HEK293T (cell line): Measurements from ENCODE around the gene PARP3.

Experiments used
- ARNT ChIP-seq: fragments of 450-650 bp; IDR thresholded peaks from 2 replicates; pipeline ENCODE4 v1.6.1; 2017; ENCODE audit warnings: mild to moderate bottlenecking
- CTBP1 ChIP-seq: fragments of 450-650 bp; IDR thresholded peaks from 2 replicates; pipeline ENCODE4 v1.6.1; 2016; ENCODE audit warnings: borderline replicate concordance
- ELF4 ChIP-seq: fragments of 450-650 bp; IDR thresholded peaks from 2 replicates; pipeline ENCODE4 v1.6.1; 2017; ENCODE audit warnings: antibody characterized with exemption
- FOXK2 ChIP-seq: fragments of 450-650 bp; IDR thresholded peaks from 2 replicates; pipeline ENCODE4 v1.6.1; 2016; ENCODE audit warnings: mild to moderate bottlenecking
- NFRKB ChIP-seq: fragments of 450-650 bp; IDR thresholded peaks from 2 replicates; pipeline ENCODE4 v1.6.1; 2016; ENCODE audit warnings: mild to moderate bottlenecking, moderate library complexity
- PKNOX1 ChIP-seq: fragments of 450-650 bp; IDR thresholded peaks from 2 replicates; pipeline ENCODE4 v1.6.1; 2016
- SP1 ChIP-seq: fragments of 450-650 bp; IDR thresholded peaks from 2 replicates; pipeline ENCODE4 v1.6.1; 2017
- ZNF384 ChIP-seq: fragments of 450-650 bp; IDR thresholded peaks from 2 replicates; pipeline ENCODE4 v1.6.1; 2016

GRCh38 chr3:51960386-51960785, 18.2 kb downstream of the PARP3 start:
- TF ChIP-seq SP1: no peak
- TF ChIP-seq FOXK2: no peak
- TF ChIP-seq PKNOX1: no peak
- no peak for TF ChIP-seq ARNT
- TF ChIP-seq NFRKB: no peak
- no peak for TF ChIP-seq ZNF384
- TF ChIP-seq ELF4: no peak
- TF ChIP-seq CTBP1: no peak
